DMS53 treated with DMSO at 0.1 percent for 48 hours (cell line): ENCODE measurements around the gene PDS5A.
"Not testable (repeated sequence)": the region's sequence is repeated elsewhere in the genome, so short reads cannot be mapped to it uniquely, and the experiment has no call there.

ENCODE experiments used
- DNase-seq: peaks from one replicate; lab custom pipeline; 2025; ENCODE audit not compliant: unreplicated experiment; lab: John Stamatoyannopoulos, UW

Gene PDS5A

DNA sequence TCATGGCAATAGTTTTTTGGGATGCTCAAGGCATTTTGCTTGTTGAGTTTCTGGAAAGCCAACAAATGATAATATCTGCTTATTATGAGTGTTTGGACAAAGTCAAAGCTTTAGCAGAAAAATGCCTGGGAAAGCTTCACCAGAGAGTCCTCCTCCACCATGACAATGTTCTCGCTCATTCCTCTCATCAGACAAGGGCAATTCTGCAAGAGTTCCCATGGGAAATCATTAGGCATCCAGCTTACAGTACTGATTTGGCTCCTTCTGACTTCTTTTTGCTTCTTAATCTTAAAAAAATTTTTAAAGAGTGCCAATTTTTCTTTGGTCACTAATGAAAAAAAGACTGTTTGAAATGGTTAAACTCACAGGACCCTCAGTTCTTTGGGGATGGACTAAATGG is 143.4 kb downstream of the PDS5A start:
- no peak for DNase-seq

DNA sequence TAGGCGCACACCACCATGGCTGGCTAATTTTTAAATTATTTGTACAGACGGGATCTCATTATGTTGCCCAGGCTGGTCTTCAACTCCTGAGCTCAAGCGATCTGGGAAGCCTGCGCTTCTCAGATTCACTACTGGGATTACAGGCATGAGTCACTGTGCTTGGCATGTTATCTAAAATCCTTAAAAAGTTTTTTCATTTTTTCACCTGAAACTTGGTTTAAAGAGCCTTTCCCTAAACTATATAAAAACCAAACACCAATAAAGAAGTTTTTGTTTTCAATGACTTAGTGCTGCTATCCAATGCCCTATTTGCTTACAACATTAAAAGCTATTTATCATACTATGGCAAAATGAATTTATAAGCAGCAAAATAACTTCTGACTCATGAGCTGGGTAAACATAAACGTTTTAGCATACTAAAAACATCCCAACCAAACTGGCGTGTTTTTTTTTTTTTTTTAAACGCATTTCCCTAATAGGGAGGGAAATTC is 151.9 kb downstream of the PDS5A start:
- DNase-seq: no peak

DNA sequence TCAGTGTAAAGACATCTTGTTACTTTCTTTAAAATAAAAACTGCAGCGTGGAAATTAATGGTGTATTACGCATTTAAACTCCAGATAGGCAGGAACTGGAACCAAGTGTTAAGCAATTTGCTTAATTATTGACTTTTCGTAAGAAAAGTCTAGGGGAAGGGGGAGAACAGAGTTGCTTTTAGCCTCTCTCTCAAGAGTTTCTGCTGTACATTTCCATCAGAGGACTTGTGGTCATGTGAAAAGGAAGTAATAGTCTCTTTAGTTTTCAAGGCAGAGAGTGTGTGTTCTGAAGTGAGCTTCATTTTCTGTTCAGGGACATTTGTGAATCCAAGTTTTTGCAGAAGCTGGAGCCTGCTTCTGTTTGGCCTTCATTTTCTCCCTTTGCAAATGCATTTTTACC is 152.6 kb downstream of the PDS5A start:
- DNase-seq: no peak

DNA sequence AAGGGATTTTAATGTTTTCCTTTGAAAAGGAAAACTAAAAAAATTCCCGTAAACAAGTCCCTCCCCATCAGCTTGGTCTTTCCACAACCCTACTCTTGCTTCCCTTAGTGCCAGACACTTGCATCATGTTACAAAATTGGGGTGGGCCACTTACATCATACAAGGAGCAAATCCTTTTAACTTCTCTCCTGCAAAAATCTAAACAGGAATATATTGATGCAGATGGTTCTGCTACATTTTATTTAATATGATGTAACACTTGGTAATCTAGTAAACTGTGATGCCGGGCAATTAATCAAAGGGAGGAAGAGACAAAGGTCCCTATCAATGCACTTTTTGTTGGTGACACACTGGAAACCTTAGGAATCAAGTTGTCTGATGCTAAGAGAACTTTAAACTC is 154.5 kb downstream of the PDS5A start:
- no peak for DNase-seq

DNA sequence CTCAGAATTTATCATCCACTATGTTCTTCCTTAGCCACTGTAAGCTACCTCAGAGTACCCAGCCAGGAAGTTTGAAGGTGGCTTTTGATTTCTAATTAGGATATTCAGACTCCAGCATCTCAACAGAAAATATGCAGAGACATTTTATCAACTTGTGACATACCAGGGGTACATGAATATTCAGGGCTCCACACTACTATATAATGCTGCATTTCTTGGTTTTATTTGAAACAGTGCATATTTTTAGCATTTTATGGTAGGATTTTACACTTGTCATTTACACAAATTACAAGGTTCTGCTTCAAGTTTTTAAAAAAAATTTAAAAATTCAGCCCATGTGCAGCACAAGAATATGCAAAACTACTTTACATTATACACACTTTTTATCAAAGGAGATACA is 155.0 kb downstream of the PDS5A start:
- no peak for DNase-seq

DNA sequence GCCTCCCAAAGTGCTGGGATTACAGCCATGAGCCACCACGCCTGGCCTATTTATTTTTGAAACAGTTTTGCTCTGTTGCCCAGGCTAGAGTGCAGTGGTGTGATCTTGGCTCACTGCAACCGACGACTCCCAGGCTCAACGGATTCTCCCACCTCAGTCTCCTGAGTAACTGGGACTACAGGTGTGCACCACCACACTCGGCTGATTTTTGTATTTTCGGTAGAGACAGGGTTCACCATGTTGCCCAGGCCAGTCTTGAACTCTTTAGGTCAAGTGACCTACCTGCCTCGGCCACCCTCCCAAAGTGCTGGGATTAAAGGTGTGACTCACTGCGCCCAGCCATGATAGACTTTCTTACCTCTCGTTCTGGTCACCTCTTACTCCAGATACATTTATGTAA is 155.8 kb downstream of the PDS5A start:
- no peak for DNase-seq

DNA sequence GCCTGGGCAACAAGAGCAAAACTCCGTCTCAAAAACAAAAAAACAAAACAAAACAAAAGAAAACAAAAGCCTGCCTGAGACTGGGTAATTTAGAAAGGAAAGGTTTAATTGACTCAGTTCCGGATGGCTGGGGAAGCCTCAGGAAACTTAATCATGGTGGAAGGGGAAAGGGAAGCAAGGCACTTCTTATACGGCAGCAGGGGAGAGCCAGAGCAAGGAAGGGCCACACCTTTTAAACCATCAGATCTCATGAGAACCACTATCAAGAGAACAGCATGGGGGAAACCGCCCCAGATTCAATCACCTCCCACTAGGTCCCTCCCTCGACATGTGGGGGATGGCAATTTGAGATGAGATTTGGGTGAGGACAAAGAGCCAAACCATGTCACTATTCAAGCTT is 157.5 kb downstream of the PDS5A start:
- DNase-seq: no peak

DNA sequence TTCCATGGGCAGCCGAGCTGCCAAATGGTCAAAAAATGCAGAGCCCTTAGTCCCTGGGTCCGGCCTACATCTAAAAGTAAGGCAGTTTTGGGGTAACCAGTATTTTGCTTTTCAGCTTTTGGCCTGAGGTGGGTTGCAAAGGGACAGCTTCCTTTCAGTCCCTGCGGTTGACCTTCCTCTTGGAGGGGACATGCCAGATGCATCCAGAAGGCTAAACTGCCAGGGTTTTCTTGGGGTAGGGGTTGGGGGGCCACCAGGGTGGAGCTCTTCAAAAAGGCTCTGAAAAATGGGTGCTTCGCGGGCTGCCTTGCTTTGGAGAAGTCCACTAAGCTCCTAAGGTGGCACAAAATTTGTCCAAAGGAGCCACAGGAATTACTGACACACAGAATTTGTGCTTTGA is 159.1 kb downstream of the PDS5A start:
- no peak for DNase-seq

DNA sequence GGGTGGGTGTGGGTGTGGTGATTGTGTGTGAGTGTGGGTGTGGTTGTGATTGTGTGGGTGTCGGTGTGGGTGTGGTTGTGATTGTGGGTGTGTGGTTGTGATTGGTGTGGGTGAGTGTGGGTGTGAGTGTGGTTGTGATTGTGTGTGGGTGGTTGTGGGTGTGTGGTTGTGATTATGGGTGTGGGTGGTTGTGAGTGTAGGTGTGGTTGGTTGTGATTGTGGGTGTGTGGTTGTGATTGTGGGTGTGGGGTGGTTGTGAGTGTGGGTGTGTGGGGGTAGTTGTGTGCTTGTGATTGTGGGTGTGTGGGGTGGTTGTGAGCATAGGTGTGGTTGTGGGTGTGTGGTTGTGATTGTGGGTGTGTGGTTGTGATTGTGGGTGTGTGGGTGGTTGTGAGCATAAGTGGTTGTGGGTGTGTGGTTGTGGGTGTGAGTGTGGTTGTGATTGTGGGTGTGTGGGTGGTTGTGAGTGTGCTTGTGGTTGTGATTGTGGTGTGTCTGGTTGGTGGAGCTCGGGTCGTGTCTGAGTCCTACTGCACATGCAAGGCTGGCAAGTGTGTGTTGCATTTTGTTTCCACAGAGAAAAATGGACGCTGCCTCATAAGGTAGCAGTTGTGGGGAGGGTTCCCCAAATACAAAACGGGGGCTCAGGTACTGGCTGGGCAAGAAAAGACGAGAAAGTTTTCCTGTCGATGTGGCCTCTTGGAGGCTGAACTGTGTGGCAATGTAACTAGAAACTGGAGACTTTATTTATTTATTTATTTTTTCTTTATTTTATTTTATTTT is 163.1 kb downstream of the PDS5A start:
- no peak for DNase-seq

DNA sequence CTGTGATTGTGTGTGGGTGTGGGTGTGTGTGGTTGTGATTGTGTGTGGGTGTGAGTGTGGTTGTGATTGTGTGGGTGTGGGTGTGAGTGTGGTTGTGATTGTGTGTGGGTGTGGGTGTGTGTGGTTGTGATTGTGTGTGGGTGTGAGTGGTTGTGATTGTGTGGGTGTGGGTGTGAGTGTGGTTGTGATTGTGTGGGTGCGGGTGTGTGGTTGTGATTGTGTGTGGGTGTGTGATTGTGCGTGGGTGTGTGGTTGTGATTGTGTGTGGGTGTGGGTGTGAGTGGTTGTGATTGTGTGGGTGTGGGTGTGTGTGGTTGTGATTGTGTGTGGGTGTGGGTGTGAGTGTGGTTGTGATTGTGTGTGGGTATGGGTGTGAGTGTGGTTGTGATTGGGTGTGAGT is 163.9 kb downstream of the PDS5A start:
- DNase-seq: not testable (repeated sequence)

DNA sequence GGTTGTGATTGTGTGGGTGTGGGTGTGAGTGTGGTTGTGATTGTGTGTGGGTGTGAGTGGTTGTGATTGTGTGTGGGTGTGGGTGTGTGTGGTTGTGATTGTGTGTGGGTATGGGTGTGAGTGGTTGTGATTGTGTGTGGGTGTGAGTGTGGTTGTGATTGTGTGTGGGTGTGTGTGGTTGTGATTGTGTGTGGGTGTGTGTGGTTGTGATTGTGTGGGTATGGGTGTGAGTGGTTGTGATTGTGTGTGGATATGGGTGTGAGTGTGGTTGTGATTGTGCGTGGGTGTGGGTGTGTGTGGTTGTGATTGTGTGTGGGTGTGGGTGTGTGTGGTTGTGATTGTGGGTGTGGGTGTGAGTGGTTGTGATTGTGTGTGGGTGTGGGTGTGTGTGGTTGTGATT is 164.7 kb downstream of the PDS5A start:
- not testable (repeated sequence) for DNase-seq

DNA sequence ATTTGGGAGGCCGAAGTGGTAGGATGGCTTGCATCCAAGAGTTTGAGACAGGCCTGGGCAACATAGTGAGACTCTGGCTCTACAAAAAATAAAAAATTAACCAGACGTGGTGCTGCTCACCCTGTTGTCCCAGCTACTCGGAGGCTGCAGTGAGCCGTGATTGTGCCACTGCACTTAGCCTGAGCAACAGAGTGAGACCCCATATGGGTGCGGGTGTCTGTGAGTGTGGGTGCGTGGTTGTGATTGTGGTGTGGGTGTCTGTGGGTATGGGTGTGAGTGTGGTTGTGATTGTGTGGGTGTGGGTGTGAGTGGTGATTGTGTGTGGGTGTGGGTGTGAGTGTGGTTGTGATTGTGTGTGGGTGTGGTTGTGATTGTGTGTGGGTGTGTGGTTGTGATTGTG is 165.2 kb downstream of the PDS5A start:
- no peak for DNase-seq

DNA sequence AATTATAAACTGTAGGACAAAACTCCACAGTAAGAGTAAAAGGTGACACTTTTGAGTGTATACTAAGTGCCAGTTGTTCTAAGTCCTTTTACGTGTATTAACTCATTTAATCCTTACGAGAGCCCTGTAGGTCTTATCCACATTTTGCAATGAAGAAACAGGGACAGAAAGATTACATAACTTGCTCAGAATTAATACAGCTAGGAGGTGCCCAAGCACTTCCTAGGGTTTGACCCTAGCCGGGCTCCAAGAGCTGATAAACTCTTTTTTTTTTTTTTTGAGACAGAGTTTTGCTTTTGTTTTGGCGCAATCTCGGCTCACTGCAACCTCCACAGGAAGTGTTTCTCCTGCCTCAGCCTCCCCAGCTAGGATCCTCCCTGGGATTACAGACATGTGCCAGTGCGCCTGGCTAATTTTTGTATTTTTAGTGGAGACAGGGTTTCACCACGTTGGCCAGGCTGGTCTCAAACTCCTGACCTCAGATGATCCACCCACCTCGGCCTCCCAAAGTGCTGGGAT is 169.4 kb downstream of the PDS5A start:
- no peak for DNase-seq

DNA sequence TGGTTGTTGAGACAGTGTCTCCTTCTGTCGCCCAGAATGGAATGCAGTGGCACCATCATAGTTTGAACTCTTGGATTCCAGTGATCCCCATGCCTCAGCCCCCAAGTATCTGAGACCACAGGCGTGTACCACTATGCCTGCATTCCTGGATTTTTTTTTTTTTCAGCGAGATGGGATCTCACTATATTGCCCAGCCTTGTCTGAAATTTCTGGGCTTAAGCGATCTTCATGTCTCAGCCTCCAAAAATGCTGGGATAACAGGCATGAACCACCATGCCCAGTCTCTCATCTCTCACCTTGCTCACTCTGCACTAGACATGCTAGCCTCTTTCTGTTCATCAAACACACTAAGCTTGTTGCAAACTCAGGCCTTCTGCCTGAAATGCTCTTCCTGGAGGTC is 175.7 kb downstream of the PDS5A start:
- no peak for DNase-seq

DNA sequence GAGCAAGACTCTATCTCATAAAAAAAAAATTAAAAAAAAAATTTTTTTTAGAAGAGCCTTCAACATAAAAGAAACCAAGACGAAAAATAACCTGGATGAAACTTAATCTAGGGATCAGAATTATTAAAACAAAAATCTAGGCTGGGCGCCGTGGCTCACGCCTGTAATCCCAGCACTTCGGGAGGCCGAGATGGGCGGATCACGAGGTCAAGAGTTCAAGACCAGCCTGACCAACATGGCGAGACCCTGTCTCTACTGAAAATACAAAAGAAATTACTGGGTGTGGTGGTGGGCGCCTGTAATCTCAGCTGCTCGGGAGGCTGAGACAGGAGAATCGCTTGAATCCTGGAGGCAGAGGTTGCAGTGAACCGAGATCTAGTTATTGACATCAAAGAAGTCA is 184.7 kb downstream of the PDS5A start:
- DNase-seq: not testable (repeated sequence)

DNA sequence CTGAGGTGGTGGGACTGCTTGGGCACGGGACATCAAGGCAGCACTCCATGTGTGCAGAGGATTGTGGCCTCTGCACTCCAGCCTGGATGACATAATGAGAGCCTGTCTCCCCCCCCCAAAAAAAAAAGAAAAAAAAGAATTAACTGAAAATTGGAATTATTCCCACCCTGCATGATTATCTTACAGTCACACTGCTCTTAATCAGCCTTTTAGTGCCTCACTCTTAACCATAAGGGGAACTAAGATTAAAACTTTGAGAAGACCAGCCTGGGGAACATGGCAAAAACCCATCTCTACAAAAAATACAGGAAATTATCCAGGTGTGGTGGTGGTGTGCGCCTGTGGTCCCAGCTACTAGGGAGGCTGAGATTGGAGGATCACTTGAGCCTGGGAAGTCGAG is 185.2 kb downstream of the PDS5A start:
- DNase-seq: no peak

DNA sequence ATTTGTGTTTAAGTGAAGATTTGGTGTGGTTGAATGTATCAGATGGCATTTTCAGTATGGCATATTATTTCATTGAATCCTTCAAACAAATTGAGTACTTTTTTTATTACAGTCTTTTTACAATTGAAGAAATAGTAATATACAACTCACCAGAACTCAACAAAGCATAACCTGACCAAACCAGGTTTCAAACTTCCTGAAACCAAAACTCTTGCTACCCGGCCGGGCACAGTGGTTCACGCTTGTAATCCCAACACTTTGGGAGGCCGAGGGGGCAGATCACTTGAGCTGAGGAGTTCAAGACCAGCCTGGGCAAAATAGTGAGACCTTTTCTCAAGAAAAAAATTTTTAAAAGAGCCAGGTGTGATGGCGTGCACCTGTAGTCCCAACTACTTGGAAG is 185.6 kb downstream of the PDS5A start:
- no peak for DNase-seq

DNA sequence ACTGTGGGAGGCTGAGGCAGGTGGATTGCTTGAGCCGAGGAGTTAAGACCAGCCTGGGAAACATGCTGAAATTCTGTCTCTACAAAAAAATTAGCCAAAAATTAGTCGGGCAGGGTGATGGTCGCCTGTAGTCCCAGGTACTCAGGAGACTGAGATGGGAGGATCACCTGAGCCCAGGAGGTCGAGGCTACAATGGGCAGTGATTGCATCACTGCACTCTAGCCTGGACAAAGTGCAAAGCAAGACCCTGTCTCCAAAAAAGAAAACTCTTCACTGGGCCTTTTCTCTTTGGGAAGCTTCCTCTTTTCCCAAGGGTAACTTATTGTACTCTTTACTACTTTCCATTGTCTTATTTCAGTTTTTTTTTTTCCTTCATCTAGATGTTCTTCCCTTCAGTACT is 190.9 kb downstream of the PDS5A start:
- DNase-seq: no peak

DNA sequence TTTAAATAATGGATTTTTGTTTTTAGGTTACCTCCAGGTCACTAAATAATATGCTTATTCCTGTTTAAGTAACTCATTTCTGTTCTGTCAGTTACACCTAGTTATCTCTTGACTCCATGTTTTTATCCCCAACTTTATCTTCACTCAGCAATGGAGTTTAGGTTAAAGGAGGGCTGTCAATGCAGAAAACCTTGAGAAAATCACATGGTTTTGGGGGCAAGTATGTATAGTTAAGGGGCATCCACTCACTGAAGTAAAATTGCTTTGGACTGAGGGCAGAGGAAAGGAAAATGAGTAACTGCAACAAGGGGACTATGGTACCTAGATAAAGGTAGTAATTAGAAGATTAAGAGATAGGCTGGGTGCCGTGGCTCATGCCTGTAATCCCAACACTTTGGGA is 192.6 kb downstream of the PDS5A start:
- no peak for DNase-seq

DNA sequence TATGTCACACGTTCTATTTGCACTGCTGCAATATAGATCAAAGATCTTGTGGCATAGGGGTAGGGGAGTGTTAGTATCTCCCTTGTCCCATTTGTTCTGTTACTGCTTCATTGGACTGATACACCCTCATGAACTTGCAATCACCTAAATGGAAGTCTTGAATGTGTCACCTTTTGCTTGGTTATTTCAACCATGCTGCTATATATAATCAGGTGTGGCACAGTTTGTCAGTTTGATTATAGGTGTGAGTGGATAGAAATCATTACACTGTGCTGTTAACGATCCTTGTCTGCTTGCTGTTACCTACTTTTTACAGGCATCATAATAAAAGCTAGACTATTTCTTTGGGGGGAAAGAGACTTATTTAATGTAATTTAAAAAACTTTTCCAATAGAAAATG is 195.7 kb downstream of the PDS5A start:
- DNase-seq: not testable (repeated sequence)
